GM19240 (cell line): Measurements from ENCODE around the gene ARID5A.

ENCODE experiments used
- DNase-seq: peaks from one replicate; pipeline ENCODE4 v3.0.0; 2011; ENCODE audit warnings: low spot score; ENCODE audit not compliant: insufficient read length

ARID5A gene

GRCh38 chr2:96601382-96602292 lies 65.1 kb downstream of the ARID5A start:
- DNase-seq, result no peak
